Measurements from ENCODE around the gene TBL3.

- TF ChIP-seq CTCF (IDR thresholded peaks at IDR 0.05; ENCODE audit: low read depth, low read length, missing input control) (no peak), SP1 (IDR thresholded peaks at IDR 0.05) (no peak), ZBTB33 (IDR thresholded peaks at IDR 0.05) (no peak), REST (IDR thresholded peaks at IDR 0.05) (no peak), GABPA (IDR thresholded peaks at IDR 0.05 in 1 of 2, conservative IDR thresholded peaks at IDR 0.05 in 1 of 2) (no peak), MAX (IDR thresholded peaks at IDR 0.05) (no peak), YY1 (IDR thresholded peaks at IDR 0.05) (no peak), TAF1 (conservative IDR thresholded peaks at IDR 0.05) (no peak)
Measured at GRCh38 chr16:1936945-1937479, 34.8 kb upstream of the TBL3 start.
